Stimulated activated CD8-positive, alpha-beta memory T cell treated with anti-CD3 and anti-CD28 coated beads, Interleukin-12 subunit alpha, Interleukin-12 subunit beta, amount 100 ng/mL, for 1 hour (primary cell): ENCODE measurements around the gene IGFL1.
"Not testable (repeated sequence)": the region's sequence is repeated elsewhere in the genome, so short reads cannot be mapped to it uniquely, and the experiment has no call there.

Source experiments
- DNase-seq: peaks from one replicate; pipeline ENCODE4 v3.0.0-alpha.2; 2020; ENCODE audit warnings: low read depth

IGFL1 gene

DNA sequence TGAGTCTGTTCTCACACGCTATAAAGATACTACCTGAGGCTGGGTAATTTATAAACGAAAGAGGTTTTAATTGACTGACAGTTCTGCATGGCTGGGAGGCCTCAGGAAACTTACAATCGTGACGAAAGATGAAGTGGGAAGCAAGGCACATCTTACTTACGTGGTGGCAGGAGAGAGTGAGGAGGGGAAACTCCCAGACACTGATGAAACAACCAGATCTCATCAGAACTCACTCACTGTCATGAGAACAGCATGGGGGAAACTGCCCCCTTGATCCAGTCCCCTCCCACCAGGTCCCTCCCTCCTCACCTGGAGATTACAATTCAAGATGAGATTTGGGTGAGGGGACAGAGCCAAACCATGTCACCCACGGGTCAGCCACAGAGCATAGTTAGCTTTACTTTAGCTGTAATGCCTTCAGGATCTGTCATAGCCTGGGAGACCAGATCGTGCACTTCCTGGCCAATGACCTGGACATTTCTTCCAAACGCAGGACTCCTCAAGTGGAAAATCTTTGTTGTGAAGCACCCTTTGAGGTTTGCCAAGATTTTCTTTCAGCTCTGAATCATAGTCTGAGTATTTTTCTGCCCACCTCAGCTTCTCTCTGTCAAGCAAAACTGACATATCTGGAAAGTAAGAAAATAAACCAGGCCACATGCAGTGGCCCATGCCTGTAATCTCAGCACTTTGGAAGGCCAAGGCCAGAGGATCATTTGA, 42.1 kb downstream of the IGFL1 start:
- DNase-seq, result no peak

DNA sequence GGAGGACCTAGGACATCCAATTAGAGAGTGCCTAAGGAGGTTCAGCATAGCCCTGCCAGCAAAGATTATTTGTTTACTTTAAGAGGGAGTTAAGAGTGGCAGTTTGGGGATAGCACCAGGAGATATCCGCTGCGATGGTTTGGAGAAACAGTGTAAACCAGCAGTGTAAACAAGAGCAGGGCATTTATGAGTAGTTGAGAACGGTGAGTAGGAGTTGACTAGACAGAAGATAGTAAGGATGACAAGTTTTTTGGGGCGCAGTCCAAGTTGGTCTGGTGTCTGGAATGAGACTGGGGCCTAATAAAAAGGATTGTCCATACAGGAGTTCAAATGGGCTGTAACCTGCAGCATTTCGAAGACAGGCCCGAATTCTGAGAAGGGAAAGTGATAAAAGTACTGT, 44.4 kb downstream of the IGFL1 start:
- DNase-seq, result not testable (repeated sequence)

DNA sequence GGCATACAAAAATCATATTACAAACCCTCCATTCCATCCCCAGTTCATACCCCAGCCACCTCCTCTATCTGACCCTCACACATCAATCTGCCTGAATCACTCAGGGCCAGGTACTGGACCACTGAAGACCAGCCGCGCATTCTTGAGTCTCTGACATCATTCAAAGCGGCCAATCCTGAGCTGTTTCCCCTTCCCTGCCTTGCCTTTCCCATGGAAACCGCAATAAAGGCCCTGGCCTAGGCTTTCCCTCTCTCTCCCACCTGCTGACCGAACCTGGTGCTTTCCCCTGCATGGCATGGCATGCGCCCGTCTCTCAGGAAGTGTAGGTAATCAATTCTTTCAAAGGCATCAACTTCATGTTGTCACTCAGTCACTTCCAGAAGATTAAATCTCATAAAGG, 49.6 kb downstream of the IGFL1 start:
- no peak for DNase-seq
